HG03025 (cell line): Measurements from ENCODE around the gene CMPK1.

ENCODE experiments used
- ATAC-seq: cut with Tn5 transposase; IDR thresholded peaks from one replicate; pipeline ENCODE4 v1.9.1; 2021; ENCODE audit warnings: mild to moderate bottlenecking, moderate library complexity; ENCODE audit not compliant: unreplicated experiment, low FRiP score

Gene CMPK1

GRCh38 chr1:47390843-47391242, 57.3 kb downstream of the CMPK1 start:
- no peak for ATAC-seq

GRCh38 chr1:47393141-47393540, 59.6 kb downstream of the CMPK1 start:
- no peak for ATAC-seq

DNA sequence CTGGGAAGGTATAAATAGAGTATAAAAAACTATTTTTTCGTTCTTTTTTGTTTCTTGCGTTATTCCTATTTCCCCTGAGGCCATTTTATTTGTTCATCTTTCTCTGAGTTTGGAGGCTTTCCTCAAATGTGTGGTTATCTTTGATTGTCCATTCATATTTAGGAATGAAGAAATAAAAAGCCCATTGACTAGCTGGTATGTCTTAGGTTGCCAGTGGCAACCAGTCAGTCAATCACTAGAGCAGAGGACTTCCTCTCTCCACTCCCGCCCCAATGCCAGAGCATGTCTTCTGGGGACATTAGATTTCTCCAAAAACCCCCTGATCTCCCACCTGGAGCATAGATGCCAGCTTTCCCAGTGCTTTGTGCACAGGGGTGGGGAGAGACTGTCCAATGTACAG, 61.8 kb downstream of the CMPK1 start:
- no peak for ATAC-seq

DNA sequence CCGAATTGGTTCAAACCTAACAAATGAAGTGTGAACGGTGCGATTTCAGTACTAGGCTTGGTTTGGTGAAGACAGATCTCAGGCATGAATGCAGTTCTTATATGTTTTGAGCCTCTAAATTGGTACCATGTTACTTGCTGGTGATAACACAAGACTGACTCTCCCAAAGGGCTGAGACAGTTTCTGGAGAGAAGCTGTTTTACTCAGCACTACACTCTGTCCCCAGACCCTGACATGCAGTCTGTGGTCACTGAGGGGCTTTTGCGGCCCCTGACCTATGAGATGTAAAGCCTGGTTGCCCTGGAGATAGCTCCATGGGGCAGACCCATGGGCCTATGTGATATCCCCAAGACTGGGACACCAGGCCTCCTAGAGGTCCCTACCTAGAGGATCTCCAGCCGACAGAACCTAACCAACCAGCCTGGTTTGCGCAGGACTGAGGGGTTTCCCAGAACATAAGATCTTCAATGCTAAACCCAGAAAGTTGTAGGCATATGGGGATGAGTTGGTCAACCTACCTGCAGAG, 63.1 kb downstream of the CMPK1 start:
- no peak for ATAC-seq

- no peak for ATAC-seq
These were observed 65.7 kb downstream of the CMPK1 start for GRCh38 chr1:47399138-47399845.

- ATAC-seq: no peak
These were observed 66.2 kb downstream of the CMPK1 start for GRCh38 chr1:47399846-47400155.

GRCh38 chr1:47401761-47402160, 68.2 kb downstream of the CMPK1 start:
- ATAC-seq: no peak

DNA sequence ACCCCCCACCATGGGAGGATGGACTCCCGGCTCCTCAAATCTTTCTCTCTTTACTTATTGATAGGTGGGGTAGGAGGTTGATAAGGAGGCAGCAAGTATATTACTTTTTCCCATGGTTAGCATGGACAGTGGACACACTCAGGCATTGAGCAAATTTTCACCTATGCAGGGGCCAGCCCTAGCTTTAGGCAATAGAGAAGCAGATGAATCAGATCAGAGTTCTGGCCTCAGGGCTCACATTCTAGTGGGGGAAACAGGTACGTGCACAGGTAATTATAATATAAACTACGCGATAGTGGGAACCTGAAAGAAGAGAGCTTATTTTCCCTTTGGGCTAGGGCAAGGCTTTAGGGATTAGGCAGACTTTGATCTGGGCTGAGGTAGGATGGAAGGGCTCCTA, 69.0 kb downstream of the CMPK1 start:
- ATAC-seq: no peak

DNA sequence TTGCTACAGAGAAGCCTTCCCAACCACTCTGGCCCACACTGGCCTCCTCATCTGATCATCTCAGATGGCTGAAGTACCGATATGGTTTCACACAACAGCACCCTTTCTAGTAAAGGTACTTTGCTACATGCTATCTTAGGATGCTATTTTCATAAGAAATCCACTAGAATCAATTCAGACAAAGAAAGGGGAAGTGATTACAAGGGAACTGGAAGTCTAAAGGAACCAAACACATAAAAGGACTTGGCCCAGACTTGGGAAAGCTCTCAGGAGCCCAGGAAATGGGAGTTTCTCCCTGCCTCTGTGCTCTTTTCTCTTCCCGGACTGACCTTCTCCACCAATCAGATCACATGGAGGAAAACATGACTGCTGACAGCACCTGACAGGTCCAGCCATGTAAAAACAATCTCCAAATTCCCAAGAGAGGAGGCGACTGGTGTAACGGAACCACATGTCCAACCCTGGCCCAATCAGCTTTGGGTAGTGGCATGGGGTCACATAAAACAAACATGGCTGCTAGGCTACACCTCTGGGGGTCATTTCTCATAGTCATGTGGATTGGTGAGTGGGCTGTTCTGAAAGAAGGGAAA, 69.8 kb downstream of the CMPK1 start:
- ATAC-seq: no peak

DNA sequence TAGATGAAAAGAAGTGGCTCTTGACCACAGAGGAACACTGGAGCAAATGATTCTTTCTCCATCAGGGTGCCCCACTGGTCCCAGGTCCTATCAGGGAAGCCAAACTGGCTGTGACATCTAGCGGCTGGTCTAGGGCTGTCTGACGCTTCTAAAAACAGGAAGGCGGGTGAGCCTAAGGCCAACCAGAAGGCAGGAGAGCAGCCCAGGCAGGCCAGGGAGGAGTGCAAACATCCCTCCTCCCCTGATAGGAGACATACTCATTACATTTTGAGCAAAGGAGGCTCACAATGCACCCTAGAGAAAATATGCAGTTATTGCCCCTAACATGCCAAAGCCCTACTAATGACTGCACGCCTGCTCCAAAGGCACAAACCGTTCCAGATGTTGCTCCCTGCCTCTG, 72.1 kb downstream of the CMPK1 start:
- no peak for ATAC-seq

GRCh38 chr1:47406966-47407365, 73.4 kb downstream of the CMPK1 start:
- no peak for ATAC-seq

DNA sequence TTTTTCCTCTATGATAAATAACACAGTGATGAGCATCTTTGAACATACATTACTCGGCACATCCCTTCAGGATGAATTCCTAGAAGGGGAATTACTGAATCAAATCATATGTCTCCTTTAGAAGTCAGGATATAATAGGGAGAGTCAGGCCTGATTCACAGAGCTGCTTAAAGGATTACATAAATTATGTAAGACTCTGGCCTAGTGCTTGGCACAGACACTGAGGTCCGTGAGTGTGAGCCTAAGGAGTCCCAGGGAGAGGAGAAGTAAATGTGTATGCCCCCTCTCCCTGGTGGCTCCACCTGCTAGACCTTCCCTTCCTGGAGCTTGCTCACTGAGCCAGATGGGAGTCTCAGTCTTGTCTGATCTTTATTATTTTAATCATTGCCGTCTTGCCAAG, 73.9 kb downstream of the CMPK1 start:
- ATAC-seq: no peak

GRCh38 chr1:47409311-47410067, 75.9 kb downstream of the CMPK1 start:
- ATAC-seq: no peak

DNA sequence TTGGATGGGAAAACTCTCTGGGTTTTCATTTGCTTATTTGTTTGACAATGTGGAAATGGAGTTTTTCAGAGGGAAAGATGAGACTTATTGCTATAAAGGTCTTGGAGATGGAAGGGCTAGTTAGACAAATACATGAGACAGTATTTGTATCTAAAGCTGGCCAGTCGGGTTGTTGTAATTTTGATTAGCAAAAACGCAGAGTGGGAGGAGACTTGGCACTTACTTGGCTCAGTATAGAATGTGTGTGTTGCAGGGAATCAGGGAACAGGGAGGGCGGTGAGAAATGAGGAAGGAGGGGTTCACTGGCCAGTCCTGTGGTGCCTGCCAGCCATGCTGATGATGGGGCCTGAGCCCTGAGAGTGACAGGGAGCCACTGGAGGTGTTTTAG, 76.5 kb downstream of the CMPK1 start:
- no peak for ATAC-seq

DNA sequence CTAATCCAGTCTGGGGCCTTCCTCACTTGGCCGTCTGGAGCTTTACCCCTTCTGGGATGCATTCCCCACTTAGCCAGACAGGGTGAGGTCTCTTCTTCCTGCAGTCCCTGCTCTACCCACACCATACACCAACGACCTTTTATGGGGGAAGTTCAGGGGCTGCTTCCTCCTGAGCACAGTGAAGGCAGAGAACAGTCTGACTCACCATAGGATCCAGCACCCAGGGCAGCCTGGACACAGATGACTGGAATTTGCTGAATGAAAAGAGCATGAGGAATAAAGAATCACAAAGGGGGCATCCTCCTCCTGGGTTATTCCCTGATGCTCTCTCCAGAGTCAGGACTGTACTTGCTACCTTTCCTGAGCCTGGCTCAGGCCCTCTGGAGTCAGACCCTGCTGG, 77.8 kb downstream of the CMPK1 start:
- no peak for ATAC-seq

GRCh38 chr1:47412437-47412836, 78.8 kb downstream of the CMPK1 start:
- ATAC-seq: no peak

- ATAC-seq: no peak
These were observed 82.2 kb downstream of the CMPK1 start, which contains the start of gene FOXE3 for GRCh38 chr1:47415728-47416318. Gene FOXE3, plus strand, starts transcription at chr1:47416285. Its CDS starts 31 bp downstream, at chr1:47416316.

DNA sequence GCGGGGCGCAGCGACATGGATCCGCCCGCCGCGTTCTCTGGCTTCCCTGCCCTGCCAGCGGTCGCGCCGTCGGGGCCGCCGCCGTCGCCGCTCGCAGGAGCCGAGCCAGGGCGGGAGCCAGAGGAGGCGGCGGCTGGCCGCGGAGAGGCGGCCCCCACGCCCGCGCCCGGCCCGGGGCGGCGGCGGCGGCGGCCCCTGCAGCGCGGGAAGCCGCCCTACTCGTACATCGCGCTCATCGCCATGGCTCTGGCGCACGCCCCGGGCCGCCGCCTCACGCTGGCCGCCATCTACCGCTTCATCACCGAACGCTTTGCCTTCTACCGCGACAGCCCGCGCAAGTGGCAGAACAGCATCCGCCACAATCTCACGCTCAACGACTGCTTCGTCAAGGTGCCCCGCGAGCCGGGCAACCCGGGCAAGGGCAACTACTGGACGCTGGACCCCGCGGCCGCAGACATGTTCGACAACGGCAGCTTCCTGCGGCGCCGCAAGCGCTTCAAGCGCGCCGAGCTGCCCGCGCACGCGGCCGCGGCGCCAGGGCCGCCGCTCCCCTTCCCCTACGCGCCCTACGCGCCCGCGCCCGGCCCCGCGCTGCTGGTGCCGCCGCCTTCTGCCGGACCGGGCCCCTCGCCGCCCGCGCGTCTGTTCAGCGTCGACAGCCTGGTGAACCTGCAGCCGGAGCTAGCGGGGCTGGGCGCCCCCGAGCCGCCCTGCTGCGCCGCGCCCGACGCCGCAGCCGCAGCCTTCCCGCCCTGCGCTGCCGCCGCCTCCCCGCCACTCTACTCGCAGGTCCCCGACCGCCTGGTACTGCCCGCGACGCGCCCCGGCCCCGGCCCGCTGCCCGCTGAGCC, 83.0 kb downstream of the CMPK1 start:
- ATAC-seq: no peak

- no peak for ATAC-seq
These were observed 83.8 kb downstream of the CMPK1 start for GRCh38 chr1:47417170-47418044.
